ENCODE data around the gene UQCC2. TPM values are rescaled to one million over a fixed set of nuclear protein-coding genes. Genes with fewer than 3 reads are reported as not detected.

UQCC2 gene
- total and polyA plus RNA-seq, 2 of the 8 experiments (the other 6 are each of a cell fraction or from before 2014, with no cell fraction given), result 52.1 to 104 TPM

GRCh38 chr6:33725222-33725621, 13.7 kb upstream of the UQCC2 start:
- Histone ChIP-seq H3K27ac (ENCODE audit: low read depth, low read length) (no peak overlapping the region), H3K36me3 (ENCODE audit: control insufficient read depth in 2 of 4, insufficient read depth in 4 of 4, low read length in 3 of 4) (no peaks in the 10 kb centered on the region), H2BK120ac (replicated peaks; ENCODE audit: low read depth, low read length) (no peak overlapping the region), H3K23ac (ENCODE audit: insufficient read length) (no peak overlapping the region), H3K27me3 (replicated peaks in 1 of 4; ENCODE audit: control insufficient read depth in 3 of 4, extremely low read depth in 1 of 4, insufficient read depth in 3 of 4, low read length in 3 of 4) (peaks cover 0 to 6% (median 0%) of the 10 kb centered on the region in 4 experiments; a peak in 3 of 7 replicates), H3K9me3 (ENCODE audit: insufficient read depth in 2 of 2, low read depth in 1 of 2, low read length in 1 of 2) (no peaks in the 10 kb centered on the region; a peak in 1 of 4 replicates), H3K18ac (ENCODE audit: extremely low read depth, low read length) (no peak overlapping the region), H3K4me2 (ENCODE audit: insufficient read depth in 1 of 2, low read depth in 2 of 2, low read length in 2 of 2) (no peak overlapping the region), H2AK5ac (ENCODE audit: low read depth, low read length) (no peak overlapping the region), H2AFZ (ENCODE audit: low read length) (no peak overlapping the region), H3K79me2 (ENCODE audit: control insufficient read depth in 1 of 2, insufficient read depth in 2 of 2, low read length in 2 of 2) (no peaks in the 10 kb centered on the region), H2BK5ac (ENCODE audit: low read depth, low read length) (no peak overlapping the region), H4K91ac (replicated peaks; ENCODE audit: insufficient read length, low read length) (no peak overlapping the region), H3K4me1 (replicated peaks in 1 of 4; ENCODE audit: control insufficient read depth in 3 of 4, insufficient read depth in 4 of 4, low read length in 3 of 4) (peaks cover 3 to 8% (median 4%) of the 10 kb centered on the region in 4 experiments; a peak in 6 of 7 replicates), H3K56ac (replicated peaks; ENCODE audit: insufficient read length, low read depth, low read length) (no peak overlapping the region), H3K4ac (replicated peaks; ENCODE audit: insufficient read length, low read depth, low read length) (no peak overlapping the region), H3K9ac (replicated peaks in 1 of 4; ENCODE audit: extremely low read depth in 1 of 4, low read depth in 3 of 4, low read length in 3 of 4) (no peak overlapping the region), H3K14ac (ENCODE audit: insufficient read length) (no peak overlapping the region), H2BK12ac (ENCODE audit: low read depth, low read length) (0 out of 2 replicates have a peak overlapping the region, but pooled peaks have one; percentile 80), H3K23me2 (ENCODE audit: low read depth, low read length) (no peaks in the 10 kb centered on the region), H4K8ac (ENCODE audit: extremely low read depth, insufficient read depth, low read length) (no peak overlapping the region), H4K20me1 (replicated peaks in 1 of 2; ENCODE audit: control insufficient read depth in 1 of 2, insufficient read depth in 2 of 2, low read length in 2 of 2) (no peaks in the 10 kb centered on the region), H2BK20ac (ENCODE audit: low read length) (0 out of 2 replicates have a peak overlapping the region, but pooled peaks have one; percentile 18), H3K79me1 (ENCODE audit: low read depth, low read length) (no peaks in the 10 kb centered on the region), H4K5ac (ENCODE audit: insufficient read length, low read depth, low read length) (no peak overlapping the region), H2BK15ac (ENCODE audit: low read length) (no peak overlapping the region), H3K4me3 (ENCODE audit: extremely low read depth in 1 of 4, insufficient read depth in 2 of 4, low read depth in 3 of 4, low read length in 4 of 4) (no peak overlapping the region)
- WGBS, 2 experiments (ENCODE audit: extremely low coverage in 1 of 2, insufficient coverage in 1 of 2, insufficient read length in 1 of 2, insufficient replicate concordance in 2 of 2, low coverage in 1 of 2, low lambda C conversion rate in 2 of 2, missing lambda C conversion rate in 1 of 2), result 94% methylated on average over 13 of the region's 14 CpGs; no CpG with 5 or more reads in 1 of the 2 experiments
- no peak for FAIRE-seq
- DNase-seq (ENCODE audit: low read depth in 1 of 2, low spot score in 2 of 2), result no peak
- ChIA-PET CTCF (ENCODE audit: partially characterized antibody) (interaction anchor here (0.7 to 1.6 kb wide), 7 partner anchors 18 to 140 kb away, joined by 3 to 4 read pairs (median 3); partner anchors contain the start of gene IP6K3), POLR2A (ENCODE audit: partially characterized antibody) (interaction anchor here (1.3 kb wide), 1 partner anchor 14 kb away, joined by 8 read pairs; the partner anchor contains the start of gene UQCC2)
- no peak for TF ChIP-seq PHF8 (conservative IDR thresholded peaks at IDR 0.05; ENCODE audit: low read depth, low read length)
- TF ChIP-seq JUND (IDR thresholded peaks at IDR 0.05; ENCODE audit: low read length), result no peak
- no peak for TF ChIP-seq SRF (IDR thresholded peaks at IDR 0.05; ENCODE audit: low read depth, low read length)
- TF ChIP-seq, protein P1, sequence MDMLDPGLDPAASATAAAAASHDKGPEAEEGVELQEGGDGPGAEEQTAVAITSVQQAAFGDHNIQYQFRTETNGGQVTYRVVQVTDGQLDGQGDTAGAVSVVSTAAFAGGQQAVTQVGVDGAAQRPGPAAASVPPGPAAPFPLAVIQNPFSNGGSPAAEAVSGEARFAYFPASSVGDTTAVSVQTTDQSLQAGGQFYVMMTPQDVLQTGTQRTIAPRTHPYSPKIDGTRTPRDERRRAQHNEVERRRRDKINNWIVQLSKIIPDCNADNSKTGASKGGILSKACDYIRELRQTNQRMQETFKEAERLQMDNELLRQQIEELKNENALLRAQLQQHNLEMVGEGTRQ (IDR thresholded peaks at IDR 0.05; ENCODE audit: low read length), result no peak
- no peak for TF ChIP-seq ATF2 (IDR thresholded peaks at IDR 0.05; ENCODE audit: low read length)
- TF ChIP-seq KDM5A (IDR thresholded peaks at IDR 0.05; ENCODE audit: low read length), result no peak
- no peak for TF ChIP-seq CBX8 (IDR thresholded peaks at IDR 0.05; ENCODE audit: borderline replicate concordance, low read depth, low read length)
- no peak for TF ChIP-seq CTCF (IDR thresholded peaks at IDR 0.05; ENCODE audit: control extremely low read depth in 1 of 3, insufficient read depth in 1 of 3, low read depth in 1 of 3, low read length in 3 of 3)
